ENCODE data around the gene MTHFSD. TPM values are rescaled to one million over a fixed set of nuclear protein-coding genes. Genes with fewer than 3 reads are reported as not detected.

The MTHFSD gene
- polyA plus RNA-seq, 1 of the 3 experiments (the other 2 are of a cell fraction), result 15.6 TPM

DNA sequence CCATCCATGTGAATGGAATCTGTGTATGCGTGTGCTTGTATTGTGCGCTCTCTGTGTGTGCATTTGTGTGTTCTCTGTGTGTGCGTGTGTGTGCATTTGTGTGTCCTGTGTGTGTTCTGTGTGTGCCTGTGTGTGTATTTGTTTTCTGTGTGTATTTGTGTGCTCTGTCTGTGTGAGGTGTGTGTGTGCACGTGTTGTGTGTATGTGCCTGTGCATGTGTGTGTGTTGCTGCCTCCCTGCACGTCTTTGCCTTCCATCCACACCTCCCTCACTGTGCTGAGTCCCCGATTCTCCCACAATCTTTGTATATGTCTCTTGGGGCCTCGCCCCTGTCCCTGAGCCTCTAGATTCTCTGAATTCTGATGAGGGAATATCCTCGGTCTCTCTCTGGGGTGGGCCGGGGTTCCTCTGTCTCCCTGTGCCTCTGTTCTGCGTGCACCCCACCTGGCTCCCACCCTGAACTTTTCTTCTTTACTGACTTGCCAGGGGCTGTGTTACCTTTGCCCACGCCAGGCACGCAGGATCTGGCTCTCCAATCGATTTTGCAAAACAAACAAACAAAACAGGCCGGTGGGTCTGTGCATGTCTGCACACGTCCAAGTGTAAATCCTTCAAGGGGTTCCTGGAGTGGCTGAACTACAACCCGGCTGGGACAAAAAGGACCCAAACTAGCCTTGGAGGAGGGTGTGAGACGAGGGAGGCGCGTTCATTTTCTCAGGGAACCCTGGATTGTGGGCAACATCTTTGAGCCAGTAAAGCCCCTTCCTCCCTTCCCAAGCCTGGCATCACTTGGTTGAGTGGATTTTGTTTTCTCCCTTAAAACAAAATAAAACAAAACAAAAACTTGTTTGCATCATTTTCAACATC, 52.8 kb downstream of the MTHFSD start:
- Histone ChIP-seq H3K4me3 (ENCODE audit: low read depth in 2 of 2, low read length in 1 of 2) (no peak overlapping the region), H3K27ac (ENCODE audit: low read depth in 2 of 2, low read length in 1 of 2) (no peak overlapping the region), H3F3A (replicated peaks; ENCODE audit: insufficient read depth) (no peaks in the 10 kb centered on the region), H3K4me2 (no peak overlapping the region), H3K27me3 (ENCODE audit: insufficient read depth) (peaks cover 96% of the 10 kb centered on the region), H3K36me3 (replicated peaks in 1 of 2; ENCODE audit: control insufficient read depth in 1 of 2, insufficient read depth in 2 of 2, low read length in 1 of 2) (no peaks in the 10 kb centered on the region), H2AFZ (ENCODE audit: low read depth) (no peak overlapping the region), H3K4me1 (ENCODE audit: control insufficient read depth in 1 of 2, insufficient read depth in 2 of 2, low read depth in 1 of 2, low read length in 1 of 2) (no peaks in the 10 kb centered on the region), H3K79me2 (ENCODE audit: insufficient read depth) (no peaks in the 10 kb centered on the region), H4K20me1 (ENCODE audit: insufficient read depth) (0 out of 2 replicates have a peak, but pooled peaks cover 21% of the 10 kb centered on the region), H3K9ac (no peak overlapping the region), H3K9me2 (no peaks in the 10 kb centered on the region), H3K9me3 (no peaks in the 10 kb centered on the region)
- 6% methylated on average over 19 of the region's 19 CpGs for WGBS (ENCODE audit: low lambda C conversion rate)
- DNase-seq, result no peak
- TF ChIP-seq, protein P1, sequence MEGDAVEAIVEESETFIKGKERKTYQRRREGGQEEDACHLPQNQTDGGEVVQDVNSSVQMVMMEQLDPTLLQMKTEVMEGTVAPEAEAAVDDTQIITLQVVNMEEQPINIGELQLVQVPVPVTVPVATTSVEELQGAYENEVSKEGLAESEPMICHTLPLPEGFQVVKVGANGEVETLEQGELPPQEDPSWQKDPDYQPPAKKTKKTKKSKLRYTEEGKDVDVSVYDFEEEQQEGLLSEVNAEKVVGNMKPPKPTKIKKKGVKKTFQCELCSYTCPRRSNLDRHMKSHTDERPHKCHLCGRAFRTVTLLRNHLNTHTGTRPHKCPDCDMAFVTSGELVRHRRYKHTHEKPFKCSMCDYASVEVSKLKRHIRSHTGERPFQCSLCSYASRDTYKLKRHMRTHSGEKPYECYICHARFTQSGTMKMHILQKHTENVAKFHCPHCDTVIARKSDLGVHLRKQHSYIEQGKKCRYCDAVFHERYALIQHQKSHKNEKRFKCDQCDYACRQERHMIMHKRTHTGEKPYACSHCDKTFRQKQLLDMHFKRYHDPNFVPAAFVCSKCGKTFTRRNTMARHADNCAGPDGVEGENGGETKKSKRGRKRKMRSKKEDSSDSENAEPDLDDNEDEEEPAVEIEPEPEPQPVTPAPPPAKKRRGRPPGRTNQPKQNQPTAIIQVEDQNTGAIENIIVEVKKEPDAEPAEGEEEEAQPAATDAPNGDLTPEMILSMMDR (IDR thresholded peaks at IDR 0.05), result no peak
- no peak for TF ChIP-seq RFX5 (IDR thresholded peaks at IDR 0.05; ENCODE audit: low read length)
- TF ChIP-seq, protein P2, sequence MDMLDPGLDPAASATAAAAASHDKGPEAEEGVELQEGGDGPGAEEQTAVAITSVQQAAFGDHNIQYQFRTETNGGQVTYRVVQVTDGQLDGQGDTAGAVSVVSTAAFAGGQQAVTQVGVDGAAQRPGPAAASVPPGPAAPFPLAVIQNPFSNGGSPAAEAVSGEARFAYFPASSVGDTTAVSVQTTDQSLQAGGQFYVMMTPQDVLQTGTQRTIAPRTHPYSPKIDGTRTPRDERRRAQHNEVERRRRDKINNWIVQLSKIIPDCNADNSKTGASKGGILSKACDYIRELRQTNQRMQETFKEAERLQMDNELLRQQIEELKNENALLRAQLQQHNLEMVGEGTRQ (IDR thresholded peaks at IDR 0.05; ENCODE audit: borderline replicate concordance, low read depth, low read length), result no peak
- TF ChIP-seq EZH2phosphoT487 (IDR thresholded peaks at IDR 0.05; ENCODE audit: borderline replicate concordance, low read depth), result no peak
- no peak for TF ChIP-seq EP300 (IDR thresholded peaks at IDR 0.05; ENCODE audit: borderline replicate concordance in 1 of 2, low read depth in 1 of 2, low read length in 1 of 2)
- TF ChIP-seq, protein P3, sequence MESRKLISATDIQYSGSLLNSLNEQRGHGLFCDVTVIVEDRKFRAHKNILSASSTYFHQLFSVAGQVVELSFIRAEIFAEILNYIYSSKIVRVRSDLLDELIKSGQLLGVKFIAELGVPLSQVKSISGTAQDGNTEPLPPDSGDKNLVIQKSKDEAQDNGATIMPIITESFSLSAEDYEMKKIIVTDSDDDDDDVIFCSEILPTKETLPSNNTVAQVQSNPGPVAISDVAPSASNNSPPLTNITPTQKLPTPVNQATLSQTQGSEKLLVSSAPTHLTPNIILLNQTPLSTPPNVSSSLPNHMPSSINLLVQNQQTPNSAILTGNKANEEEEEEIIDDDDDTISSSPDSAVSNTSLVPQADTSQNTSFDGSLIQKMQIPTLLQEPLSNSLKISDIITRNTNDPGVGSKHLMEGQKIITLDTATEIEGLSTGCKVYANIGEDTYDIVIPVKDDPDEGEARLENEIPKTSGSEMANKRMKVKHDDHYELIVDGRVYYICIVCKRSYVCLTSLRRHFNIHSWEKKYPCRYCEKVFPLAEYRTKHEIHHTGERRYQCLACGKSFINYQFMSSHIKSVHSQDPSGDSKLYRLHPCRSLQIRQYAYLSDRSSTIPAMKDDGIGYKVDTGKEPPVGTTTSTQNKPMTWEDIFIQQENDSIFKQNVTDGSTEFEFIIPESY (IDR thresholded peaks at IDR 0.05; ENCODE audit: borderline replicate concordance, low read depth), result no peak
- no peak for TF ChIP-seq MEF2A (IDR thresholded peaks at IDR 0.05; ENCODE audit: borderline replicate concordance, low read depth)
- TF ChIP-seq RAD21 (IDR thresholded peaks at IDR 0.05; ENCODE audit: low read length), result no peak
- no peak for TF ChIP-seq SMC3 (IDR thresholded peaks at IDR 0.05; ENCODE audit: low read depth, low read length)
- no peak for TF ChIP-seq FOSL2 (IDR thresholded peaks at IDR 0.05; ENCODE audit: borderline replicate concordance, low read depth)
- TF ChIP-seq YY1 (IDR thresholded peaks at IDR 0.05; ENCODE audit: low read depth), result no peak
- TF ChIP-seq, protein P4, sequence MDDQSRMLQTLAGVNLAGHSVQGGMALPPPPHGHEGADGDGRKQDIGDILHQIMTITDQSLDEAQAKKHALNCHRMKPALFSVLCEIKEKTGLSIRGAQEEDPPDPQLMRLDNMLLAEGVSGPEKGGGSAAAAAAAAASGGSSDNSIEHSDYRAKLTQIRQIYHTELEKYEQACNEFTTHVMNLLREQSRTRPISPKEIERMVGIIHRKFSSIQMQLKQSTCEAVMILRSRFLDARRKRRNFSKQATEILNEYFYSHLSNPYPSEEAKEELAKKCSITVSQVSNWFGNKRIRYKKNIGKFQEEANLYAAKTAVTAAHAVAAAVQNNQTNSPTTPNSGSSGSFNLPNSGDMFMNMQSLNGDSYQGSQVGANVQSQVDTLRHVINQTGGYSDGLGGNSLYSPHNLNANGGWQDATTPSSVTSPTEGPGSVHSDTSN (IDR thresholded peaks at IDR 0.05), result no peak
- TF ChIP-seq MXI1 (IDR thresholded peaks at IDR 0.05; ENCODE audit: low read depth, low read length), result no peak
- no peak for TF ChIP-seq FOXM1 (IDR thresholded peaks at IDR 0.05; ENCODE audit: low read depth)
- TF ChIP-seq, protein P5, sequence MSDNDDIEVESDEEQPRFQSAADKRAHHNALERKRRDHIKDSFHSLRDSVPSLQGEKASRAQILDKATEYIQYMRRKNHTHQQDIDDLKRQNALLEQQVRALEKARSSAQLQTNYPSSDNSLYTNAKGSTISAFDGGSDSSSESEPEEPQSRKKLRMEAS (IDR thresholded peaks at IDR 0.05; ENCODE audit: low read depth), result no peak
- no peak for TF ChIP-seq RCOR1 (IDR thresholded peaks at IDR 0.05; ENCODE audit: low read length)
- TF ChIP-seq, protein P6, sequence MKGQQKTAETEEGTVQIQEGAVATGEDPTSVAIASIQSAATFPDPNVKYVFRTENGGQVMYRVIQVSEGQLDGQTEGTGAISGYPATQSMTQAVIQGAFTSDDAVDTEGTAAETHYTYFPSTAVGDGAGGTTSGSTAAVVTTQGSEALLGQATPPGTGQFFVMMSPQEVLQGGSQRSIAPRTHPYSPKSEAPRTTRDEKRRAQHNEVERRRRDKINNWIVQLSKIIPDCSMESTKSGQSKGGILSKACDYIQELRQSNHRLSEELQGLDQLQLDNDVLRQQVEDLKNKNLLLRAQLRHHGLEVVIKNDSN (IDR thresholded peaks at IDR 0.05; ENCODE audit: borderline replicate concordance, low read depth), result no peak
- TF ChIP-seq FOXJ3 (CRISPR knock-in tag; IDR thresholded peaks at IDR 0.05), result no peak
- no peak for TF ChIP-seq NFIC (IDR thresholded peaks at IDR 0.05; ENCODE audit: borderline replicate concordance)
- ChIA-PET POLR2A (no interaction called here), CTCF (interaction anchor here (4.1 kb wide), 1 partner anchor 16 kb away, joined by 24 read pairs; no protein-coding TSS in a partner anchor)
